ENCODE measurements around the gene FKBP1B. TPM values are rescaled to one million over a fixed set of nuclear protein-coding genes. Genes with fewer than 3 reads are reported as not detected.

FKBP1B gene
- total RNA-seq, 1 experiment from 2014 or later = 59.7 TPM

DNA sequence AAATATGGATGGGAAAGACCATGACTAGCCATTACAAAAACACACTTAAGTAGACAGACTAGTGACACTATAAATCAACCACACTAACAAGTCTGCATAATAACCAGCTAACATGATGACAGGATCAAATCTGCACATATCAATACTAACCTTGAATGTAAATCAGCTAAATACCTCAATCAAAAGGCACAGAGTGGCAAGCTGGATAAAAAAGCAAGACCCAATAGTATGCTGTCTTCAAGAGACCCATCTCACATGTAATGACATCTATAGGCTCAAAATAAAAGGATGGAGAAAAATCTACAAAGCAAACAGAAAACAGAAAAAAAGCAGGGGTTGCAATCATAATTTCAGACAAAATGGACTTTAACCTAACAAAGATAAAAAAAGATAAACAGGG, 57.2 kb downstream of the FKBP1B start:
- H3T11ph ChIP-seq (ENCODE audit: low read length) = no peak overlapping the region
- no peak overlapping the region for H3K27ac ChIP-seq (ENCODE audit: insufficient read length, low read depth, low read length)
- H4K8ac ChIP-seq (replicated peaks; ENCODE audit: insufficient read length, low read depth, low read length) = no peak overlapping the region
- H2BK120ac ChIP-seq (ENCODE audit: low read depth, low read length, poor library complexity, severe bottlenecking) = no peak overlapping the region
- H3K9ac ChIP-seq (ENCODE audit: extremely low read depth, insufficient read length, low read length) = no peak overlapping the region
- no peaks in the 10 kb centered on the region for H3K4me1 ChIP-seq (ENCODE audit: insufficient read depth, low read length)
- no peaks in the 10 kb centered on the region; the same call in 1 of the 2 replicates for H3K27me3 Mint-ChIP-seq (ENCODE audit: low read depth)
- TF ChIP-seq, protein P1, sequence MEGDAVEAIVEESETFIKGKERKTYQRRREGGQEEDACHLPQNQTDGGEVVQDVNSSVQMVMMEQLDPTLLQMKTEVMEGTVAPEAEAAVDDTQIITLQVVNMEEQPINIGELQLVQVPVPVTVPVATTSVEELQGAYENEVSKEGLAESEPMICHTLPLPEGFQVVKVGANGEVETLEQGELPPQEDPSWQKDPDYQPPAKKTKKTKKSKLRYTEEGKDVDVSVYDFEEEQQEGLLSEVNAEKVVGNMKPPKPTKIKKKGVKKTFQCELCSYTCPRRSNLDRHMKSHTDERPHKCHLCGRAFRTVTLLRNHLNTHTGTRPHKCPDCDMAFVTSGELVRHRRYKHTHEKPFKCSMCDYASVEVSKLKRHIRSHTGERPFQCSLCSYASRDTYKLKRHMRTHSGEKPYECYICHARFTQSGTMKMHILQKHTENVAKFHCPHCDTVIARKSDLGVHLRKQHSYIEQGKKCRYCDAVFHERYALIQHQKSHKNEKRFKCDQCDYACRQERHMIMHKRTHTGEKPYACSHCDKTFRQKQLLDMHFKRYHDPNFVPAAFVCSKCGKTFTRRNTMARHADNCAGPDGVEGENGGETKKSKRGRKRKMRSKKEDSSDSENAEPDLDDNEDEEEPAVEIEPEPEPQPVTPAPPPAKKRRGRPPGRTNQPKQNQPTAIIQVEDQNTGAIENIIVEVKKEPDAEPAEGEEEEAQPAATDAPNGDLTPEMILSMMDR (conservative IDR thresholded peaks at IDR 0.05) = no peak
- H3K36me3 Mint-ChIP-seq (ENCODE audit: insufficient read depth in 1 of 3, low read depth in 3 of 3) = peaks cover 0 to 9% (median 0%) of the 10 kb centered on the region in 3 experiments; a peak in 3 of 7 replicates
- no peak overlapping the region for H3K18ac ChIP-seq (ENCODE audit: insufficient read length, low read depth, low read length)
- H3K23me2 ChIP-seq (ENCODE audit: insufficient read length, low read depth, low read length, poor library complexity, severe bottlenecking) = no peaks in the 10 kb centered on the region
- no peak overlapping the region for H3K14ac ChIP-seq (ENCODE audit: insufficient read depth, low read length)
- H3K9me3 ChIP-seq (ENCODE audit: control insufficient read depth, low read depth, low read length) = no peaks in the 10 kb centered on the region
- H2AK5ac ChIP-seq (ENCODE audit: insufficient read length, low read length) = no peak overlapping the region
- no peak overlapping the region for H4K5ac ChIP-seq (ENCODE audit: insufficient read length, low read depth, low read length)
- no peak overlapping the region for H2AFZ ChIP-seq (ENCODE audit: low read length)
- H3K9me3 Mint-ChIP-seq = peaks cover 14 to 19% of the 10 kb centered on the region in 2 experiments; a peak in 4 of 5 replicates
- H2BK20ac ChIP-seq (ENCODE audit: low read depth, low read length, poor library complexity, severe bottlenecking) = no peak overlapping the region
- no peak overlapping the region for H3K27ac Mint-ChIP-seq
- H3K27me3 ChIP-seq (ENCODE audit: insufficient read depth, low read length) = no peaks in the 10 kb centered on the region
- no peak overlapping the region for H3K4me3 Mint-ChIP-seq
- no peaks in the 10 kb centered on the region for H3K79me1 ChIP-seq (ENCODE audit: insufficient read depth, low read depth, low read length, poor library complexity, severe bottlenecking)
- DNase-seq = no peak
- no peak overlapping the region for H2BK5ac ChIP-seq (ENCODE audit: insufficient read length, low read length)
- H2BK12ac ChIP-seq (ENCODE audit: insufficient read length, low read depth, low read length) = no peak overlapping the region
- no peaks in the 10 kb centered on the region for H4K20me1 ChIP-seq (ENCODE audit: control insufficient read depth, insufficient read depth, insufficient read length)
- no peak overlapping the region for H4K91ac ChIP-seq (ENCODE audit: insufficient read length, low read depth, low read length)
- no peak overlapping the region for H3K4me2 ChIP-seq (ENCODE audit: insufficient read depth, insufficient read length, low read length)
- no peak overlapping the region for H3K23ac ChIP-seq (ENCODE audit: insufficient read length, low read depth, low read length)
- H3K79me2 ChIP-seq (ENCODE audit: insufficient read depth, low read length) = no peaks in the 10 kb centered on the region
- H3K4me1 Mint-ChIP-seq = peaks cover 0 to 5% of the 10 kb centered on the region in 2 experiments; a peak in 1 of 4 replicates
- H3K4ac ChIP-seq (ENCODE audit: low read depth, low read length) = no peak overlapping the region
- H2BK15ac ChIP-seq (ENCODE audit: low read depth, low read length) = no peak overlapping the region
- H3K56ac ChIP-seq (ENCODE audit: insufficient read length, low read depth, low read length) = no peak overlapping the region
